ENCODE data around the gene SYNGR4. TPM values are rescaled to one million over a fixed set of nuclear protein-coding genes. Genes with fewer than 3 reads are reported as not detected.

Gene SYNGR4
- total RNA-seq, 4 donors from 2014 or later: not detected

DNA sequence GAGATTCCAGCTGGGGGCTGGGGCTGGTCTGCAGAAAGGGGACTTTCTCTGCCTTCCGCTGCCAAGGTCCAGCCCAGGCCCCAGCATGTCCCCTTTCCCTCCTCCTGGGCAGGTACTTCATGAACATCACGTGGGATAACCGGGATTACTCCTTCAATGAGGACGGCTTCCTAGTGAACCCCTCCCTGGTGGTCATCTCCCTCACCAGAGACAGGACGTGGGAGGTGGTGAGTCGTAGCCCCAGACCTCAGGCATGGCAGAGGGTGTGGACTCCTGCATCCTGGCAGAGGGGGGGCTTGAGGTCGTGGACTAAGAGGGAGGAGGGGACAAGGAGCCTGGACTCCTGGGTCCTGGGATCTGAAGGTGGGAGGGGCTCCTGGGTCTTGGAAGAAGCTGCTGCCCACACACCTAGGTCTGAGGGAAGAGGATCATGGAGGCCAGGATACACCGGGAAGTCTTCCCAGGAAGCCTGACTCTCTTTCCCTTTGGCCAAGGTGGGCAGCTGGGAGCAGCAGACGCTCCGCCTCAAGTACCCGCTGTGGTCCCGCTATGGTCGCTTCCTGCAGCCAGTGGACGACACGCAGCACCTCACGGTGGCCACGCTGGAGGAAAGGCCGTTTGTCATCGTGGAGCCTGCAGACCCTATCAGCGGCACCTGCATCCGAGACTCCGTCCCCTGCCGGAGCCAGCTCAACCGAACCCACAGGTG is 49.9 kb downstream of the SYNGR4 start:
- TF ChIP-seq POLR2A (IDR thresholded peaks at IDR 0.05): no peak
- TF ChIP-seq, protein P1, sequence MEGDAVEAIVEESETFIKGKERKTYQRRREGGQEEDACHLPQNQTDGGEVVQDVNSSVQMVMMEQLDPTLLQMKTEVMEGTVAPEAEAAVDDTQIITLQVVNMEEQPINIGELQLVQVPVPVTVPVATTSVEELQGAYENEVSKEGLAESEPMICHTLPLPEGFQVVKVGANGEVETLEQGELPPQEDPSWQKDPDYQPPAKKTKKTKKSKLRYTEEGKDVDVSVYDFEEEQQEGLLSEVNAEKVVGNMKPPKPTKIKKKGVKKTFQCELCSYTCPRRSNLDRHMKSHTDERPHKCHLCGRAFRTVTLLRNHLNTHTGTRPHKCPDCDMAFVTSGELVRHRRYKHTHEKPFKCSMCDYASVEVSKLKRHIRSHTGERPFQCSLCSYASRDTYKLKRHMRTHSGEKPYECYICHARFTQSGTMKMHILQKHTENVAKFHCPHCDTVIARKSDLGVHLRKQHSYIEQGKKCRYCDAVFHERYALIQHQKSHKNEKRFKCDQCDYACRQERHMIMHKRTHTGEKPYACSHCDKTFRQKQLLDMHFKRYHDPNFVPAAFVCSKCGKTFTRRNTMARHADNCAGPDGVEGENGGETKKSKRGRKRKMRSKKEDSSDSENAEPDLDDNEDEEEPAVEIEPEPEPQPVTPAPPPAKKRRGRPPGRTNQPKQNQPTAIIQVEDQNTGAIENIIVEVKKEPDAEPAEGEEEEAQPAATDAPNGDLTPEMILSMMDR (IDR thresholded peaks at IDR 0.05): no peak
- no peaks in the 10 kb centered on the region for H3K4me1 ChIP-seq
- no peaks in the 10 kb centered on the region for H3K27me3 ChIP-seq
- H3K36me3 ChIP-seq: no peaks in the 10 kb centered on the region
- no peak overlapping the region for H3K4me3 ChIP-seq
- H3K27ac ChIP-seq: no peak overlapping the region
- no peaks in the 10 kb centered on the region for H3K9me3 ChIP-seq
- intact Hi-C loops (cut with DNase I; ENCODE audit: low total_unique reads): no loop called here
- DNase-seq: no peak

DNA sequence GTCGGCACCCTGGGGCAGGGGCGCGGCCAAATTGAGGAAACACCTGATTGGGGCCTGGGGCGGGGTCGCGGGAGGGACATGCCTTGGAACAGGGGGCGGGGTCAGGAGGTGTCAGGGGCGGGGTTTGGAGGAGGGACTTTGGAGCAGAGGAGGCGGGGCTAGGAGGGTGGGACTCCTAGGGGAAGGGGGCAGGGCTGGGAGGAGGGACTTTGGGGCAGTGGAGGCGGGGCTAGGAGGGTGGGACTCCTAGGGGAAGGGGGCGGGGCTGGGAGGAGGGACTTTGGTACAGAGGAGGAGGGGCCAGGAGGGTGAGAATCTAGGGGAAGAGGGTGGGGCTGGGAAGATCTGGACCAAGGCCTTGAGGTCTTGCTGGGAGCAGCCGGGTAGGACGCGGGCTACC is 51.2 kb downstream of the SYNGR4 start:
- Histone ChIP-seq H3K4me1 (no peaks in the 10 kb centered on the region), H3K9me3 (no peaks in the 10 kb centered on the region), H3K27ac (no peak overlapping the region), H3K27me3 (no peaks in the 10 kb centered on the region), H3K4me3 (no peak overlapping the region), H3K36me3 (no peaks in the 10 kb centered on the region)
- intact Hi-C loops (cut with DNase I; ENCODE audit: low total_unique reads): no loop called here
- peak in 1 of 2 donors; percentile 50 for DNase-seq
- TF ChIP-seq, protein P1 (IDR thresholded peaks at IDR 0.05): no peak
- TF ChIP-seq POLR2A (IDR thresholded peaks at IDR 0.05): no peak

DNA sequence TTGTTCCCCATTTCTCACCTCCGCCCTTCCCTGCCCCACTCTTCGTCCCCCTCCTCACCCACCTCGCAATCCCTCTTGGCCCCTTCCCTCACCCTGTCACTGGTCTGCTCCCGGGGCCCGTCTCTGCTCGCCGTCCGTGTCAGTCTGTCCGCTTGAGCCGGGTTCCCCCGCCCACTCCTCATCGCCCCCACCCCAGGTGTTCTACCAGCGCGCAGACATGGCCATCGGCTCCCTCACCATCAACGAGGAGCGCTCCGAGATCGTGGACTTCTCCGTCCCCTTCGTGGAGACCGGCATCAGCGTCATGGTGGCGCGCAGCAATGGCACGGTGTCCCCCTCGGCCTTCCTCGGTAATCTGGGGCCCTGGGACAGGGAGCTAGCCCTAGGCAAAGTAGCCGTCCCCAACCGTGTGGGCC is 51.6 kb downstream of the SYNGR4 start:
- Histone ChIP-seq H3K27ac (no peak overlapping the region), H3K27me3 (no peaks in the 10 kb centered on the region), H3K36me3 (no peaks in the 10 kb centered on the region), H3K9me3 (no peaks in the 10 kb centered on the region), H3K4me1 (no peaks in the 10 kb centered on the region), H3K4me3 (no peak overlapping the region)
- DNase-seq: no peak
- intact Hi-C loops (cut with DNase I; ENCODE audit: low total_unique reads): no loop called here
- TF ChIP-seq, protein P1 (IDR thresholded peaks at IDR 0.05): no peak
- TF ChIP-seq POLR2A (IDR thresholded peaks at IDR 0.05): no peak

DNA sequence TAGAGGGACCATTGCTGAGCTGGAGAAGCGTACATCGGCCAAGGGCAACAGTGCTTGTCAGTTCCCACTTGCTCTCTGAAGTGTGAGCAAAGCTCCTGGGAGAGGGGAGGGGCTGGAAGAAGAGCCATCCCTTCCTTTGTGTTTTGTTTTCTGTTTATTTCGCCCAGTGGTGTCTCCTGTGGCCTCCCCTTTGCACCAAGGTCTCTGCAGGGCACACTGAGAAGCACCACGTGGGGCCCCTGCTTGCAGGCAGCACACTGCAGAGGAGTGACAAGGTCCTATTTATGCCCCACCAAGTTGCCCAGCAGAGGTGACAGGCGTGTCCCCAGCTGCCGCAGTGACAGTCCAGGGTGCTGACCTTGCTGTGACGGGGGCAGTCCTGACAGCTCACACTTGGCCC is 53.3 kb downstream of the SYNGR4 start:
- Histone ChIP-seq H3K4me1 (no peaks in the 10 kb centered on the region), H3K9me3 (no peaks in the 10 kb centered on the region), H3K27ac (no peak overlapping the region), H3K27me3 (no peaks in the 10 kb centered on the region), H3K36me3 (no peaks in the 10 kb centered on the region), H3K4me3 (no peak overlapping the region)
- intact Hi-C loops (cut with DNase I; ENCODE audit: low total_unique reads): no loop called here
- TF ChIP-seq, protein P1 (IDR thresholded peaks at IDR 0.05): no peak
- TF ChIP-seq POLR2A (IDR thresholded peaks at IDR 0.05): no peak
- no peak for DNase-seq

DNA sequence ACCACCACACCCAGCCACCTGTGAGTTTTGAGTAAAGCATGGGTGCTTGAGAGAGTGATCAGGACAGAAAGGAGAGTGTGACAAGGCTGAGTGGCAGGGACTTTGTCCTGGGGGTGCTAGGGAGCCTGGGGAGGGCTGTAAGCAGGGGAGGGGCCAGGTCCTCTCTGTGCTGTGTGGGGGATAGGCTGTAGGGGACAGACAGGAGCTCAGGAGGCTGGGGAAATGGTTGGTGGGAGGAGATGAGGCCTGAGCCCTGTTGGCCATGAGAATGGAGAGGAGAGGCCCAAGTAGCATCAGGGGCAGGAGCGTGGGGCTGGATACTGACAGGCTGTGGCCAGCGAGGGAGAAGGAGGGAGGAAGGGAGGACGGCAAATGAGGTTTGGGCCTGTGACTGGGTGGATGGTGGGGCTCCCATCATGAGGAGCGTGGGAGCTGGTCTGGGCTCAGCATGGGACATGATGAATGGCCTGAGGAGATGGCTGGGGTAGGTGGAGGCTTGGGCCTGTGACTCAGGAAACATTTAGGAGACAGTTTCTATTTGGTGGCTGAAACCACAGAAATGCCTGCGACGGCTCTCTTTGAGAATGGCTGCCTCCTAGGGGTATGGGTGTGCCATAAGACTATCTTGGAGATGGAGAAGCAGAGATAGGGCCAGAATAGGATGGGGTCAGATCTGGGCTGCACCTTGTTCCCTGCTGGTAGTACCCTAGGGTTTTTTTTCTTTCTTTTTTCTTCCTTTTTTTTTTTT is 54.3 kb downstream of the SYNGR4 start:
- no peak for DNase-seq
- intact Hi-C loops (cut with DNase I; ENCODE audit: low total_unique reads): no loop called here
- no peaks in the 10 kb centered on the region for H3K36me3 ChIP-seq
- H3K9me3 ChIP-seq: no peaks in the 10 kb centered on the region
- TF ChIP-seq, protein P1 (IDR thresholded peaks at IDR 0.05): no peak
- no peak for TF ChIP-seq POLR2A (IDR thresholded peaks at IDR 0.05)
- H3K4me3 ChIP-seq: no peak overlapping the region
- no peak overlapping the region for H3K27ac ChIP-seq
- H3K27me3 ChIP-seq: no peaks in the 10 kb centered on the region
- no peaks in the 10 kb centered on the region for H3K4me1 ChIP-seq

Measured in uterus (tissue), 4 donors.